NCI-H524 treated with DMSO at 0.1 percent for 48 hours (cell line): ENCODE results near the gene RFTN2.
"Not testable (repeated sequence)": the region's sequence is repeated elsewhere in the genome, so short reads cannot be mapped to it uniquely, and the experiment has no call there.

ENCODE experiments used
- DNase-seq: peaks from one replicate; lab custom pipeline; 2025; lab: John Stamatoyannopoulos, UW

RFTN2 gene

GRCh38 chr2:197675246-197675645 lies at the start of gene RFTN2:
Gene RFTN2 (minus strand): TSS chr2:197675587. CDS start chr2:197675458, 129 bp downstream.
- no peak for DNase-seq

GRCh38 chr2:197717863-197718262 lies 42.5 kb upstream of the RFTN2 start:
- DNase-seq, result no peak

GRCh38 chr2:197713271-197713670 lies 37.9 kb upstream of the RFTN2 start:
- no peak for DNase-seq

GRCh38 chr2:197711578-197711977 lies 36.2 kb upstream of the RFTN2 start:
- DNase-seq, result no peak

- no peak for DNase-seq
Observed at GRCh38 chr2:197710424-197711042, 35.1 kb upstream of the RFTN2 start.

- DNase-seq, result not testable (repeated sequence)
Observed at GRCh38 chr2:197709140-197709539, 33.8 kb upstream of the RFTN2 start.

- DNase-seq, result no peak
Observed at GRCh38 chr2:197708331-197708730, 32.9 kb upstream of the RFTN2 start.

GRCh38 chr2:197707316-197708213 lies 32.2 kb upstream of the RFTN2 start:
- no peak for DNase-seq

- no peak for DNase-seq
Observed at GRCh38 chr2:197706839-197707207, 31.4 kb upstream of the RFTN2 start.

GRCh38 chr2:197705912-197706838 lies 30.8 kb upstream of the RFTN2 start:
- no peak for DNase-seq

- peak; percentile 26 for DNase-seq
Observed at GRCh38 chr2:197705121-197705911, 29.9 kb upstream of the RFTN2 start, which contains the start of gene MARS2. Gene MARS2 (plus strand): TSS chr2:197705369. CDS start chr2:197705406, 37 bp downstream.

GRCh38 chr2:197704434-197705120 lies 29.2 kb upstream of the RFTN2 start:
- DNase-seq, result no peak

GRCh38 chr2:197700960-197701359 lies 25.6 kb upstream of the RFTN2 start:
- no peak for DNase-seq

- not testable (repeated sequence) for DNase-seq
Observed at GRCh38 chr2:197699724-197700123, 24.3 kb upstream of the RFTN2 start.

GRCh38 chr2:197696571-197696970 lies 21.2 kb upstream of the RFTN2 start:
- not testable (repeated sequence) for DNase-seq

GRCh38 chr2:197695971-197696370 lies 20.6 kb upstream of the RFTN2 start:
- DNase-seq, result not testable (repeated sequence)

GRCh38 chr2:197695206-197695605 lies 19.8 kb upstream of the RFTN2 start:
- not testable (repeated sequence) for DNase-seq

GRCh38 chr2:197677483-197677882 lies 2.1 kb upstream of the RFTN2 start:
- DNase-seq, result no peak

- DNase-seq, result no peak
Observed at GRCh38 chr2:197677056-197677455, 1.7 kb upstream of the RFTN2 start.

- DNase-seq, result no peak
Observed at GRCh38 chr2:197675711-197676188, 363 bp upstream of the RFTN2 start.

- no peak for DNase-seq
Observed at GRCh38 chr2:197674591-197674990, 796 bp downstream of the RFTN2 start.
